Parathyroid adenoma (tissue), 2 donors: ENCODE measurements around the gene MAMSTR.

Experiments
- H2AFZ ChIP-seq: fragments of 300-600 bp; sonication (generic); one replicate; pipeline ENCODE4 v1.7.0; 2017; ENCODE audit warnings: antibody characterized with exemption, mild to moderate bottlenecking
- H3K27ac ChIP-seq: fragments of 300-600 bp; sonication (generic); one replicate; pipeline ENCODE4 v1.7.0; 2017
- H3K27me3 ChIP-seq: fragments of 300-600 bp; sonication (generic); one replicate; pipeline ENCODE4 v1.7.0; 2017; ENCODE audit warnings: low read length; ENCODE audit not compliant: control insufficient read depth, insufficient read depth
- H3K36me3 ChIP-seq: fragments of 300-600 bp; sonication (generic); one replicate; pipeline ENCODE4 v1.7.0; 2017; ENCODE audit warnings: low read length; ENCODE audit not compliant: control insufficient read depth, insufficient read depth
- H3K4me1 ChIP-seq: fragments of 300-600 bp; sonication (generic); one replicate; pipeline ENCODE4 v1.7.0; 2017; ENCODE audit warnings: control low read depth
- H3K4me2 ChIP-seq: fragments of 300-600 bp; sonication (generic); one replicate; pipeline ENCODE4 v1.7.0; 2017; ENCODE audit warnings: low read length
- H3K4me3 ChIP-seq: fragments of 300-600 bp; sonication (generic); one replicate; pipeline ENCODE4 v1.7.0; 2017; ENCODE audit warnings: low read depth, low read length
- H3K79me2 ChIP-seq: fragments of 300-600 bp; sonication (generic); one replicate; pipeline ENCODE4 v1.7.0; 2017; ENCODE audit warnings: control low read depth
- H3K9ac ChIP-seq: fragments of 300-600 bp; sonication (generic); one replicate; pipeline ENCODE4 v1.7.0; 2017; ENCODE audit warnings: mild to moderate bottlenecking
- H3K9me3 ChIP-seq: fragments of 300-600 bp; sonication (generic); one replicate; pipeline ENCODE4 v1.7.0; 2017; ENCODE audit warnings: low read length; ENCODE audit not compliant: control insufficient read depth
- TF ChIP-seq, protein P1 (sequence below): fragments of 300-600 bp; sonication (generic); IDR thresholded peaks from one replicate; pipeline ENCODE4 v1.7.0; 2017; ENCODE audit warnings: antibody characterized with exemption, mild to moderate bottlenecking
- donor health status: primary hyperparathyroidism.

The MAMSTR gene

DNA sequence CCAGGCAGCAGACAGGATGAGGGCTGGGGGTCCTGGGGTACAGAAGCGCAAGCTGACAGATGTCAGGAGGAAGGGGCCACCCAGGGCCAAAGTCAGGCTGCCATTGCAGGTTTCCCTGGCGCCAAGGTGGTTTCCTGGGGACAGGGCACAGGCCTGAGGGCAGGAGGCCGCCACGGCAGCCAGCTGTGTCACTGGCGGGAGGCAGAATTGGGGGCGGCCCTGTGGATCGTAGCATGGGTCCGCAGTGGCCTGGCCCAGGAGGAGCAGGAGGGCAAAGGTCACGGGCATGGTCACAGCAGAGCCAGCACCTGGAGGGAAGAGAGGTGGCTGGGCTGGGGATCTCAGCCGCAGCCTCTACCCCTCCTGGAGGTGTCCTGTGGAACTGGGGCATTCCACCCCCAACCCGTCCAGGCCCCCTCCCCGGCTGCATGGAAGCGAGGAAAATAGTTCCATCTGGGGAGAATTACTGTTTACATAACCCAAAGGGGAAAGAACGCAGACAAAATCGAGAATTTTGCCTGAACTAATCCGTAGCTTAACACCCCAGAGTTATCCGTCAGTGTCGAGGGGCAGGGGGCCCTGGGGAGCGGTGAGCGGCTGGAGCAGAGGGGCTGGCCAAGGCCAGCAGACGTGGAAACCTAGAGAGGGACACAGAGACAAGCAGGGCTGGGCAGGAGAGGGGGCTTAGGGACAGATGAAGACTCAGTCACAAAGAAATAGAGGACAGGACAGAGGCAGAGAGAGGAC is 48.7 kb downstream of the MAMSTR start:
- Histone ChIP-seq H3K27me3 (no peaks in the 10 kb centered on the region), H3K4me2 (no peak overlapping the region), H3K9ac (no peak overlapping the region), H3K79me2 (no peaks in the 10 kb centered on the region), H3K4me1 (no peaks in the 10 kb centered on the region), H2AFZ (no peak overlapping the region), H3K36me3 (no peaks in the 10 kb centered on the region), H3K9me3 (no peaks in the 10 kb centered on the region), H3K27ac (no peak overlapping the region), H3K4me3 (no peak overlapping the region)
- TF ChIP-seq, protein P1, sequence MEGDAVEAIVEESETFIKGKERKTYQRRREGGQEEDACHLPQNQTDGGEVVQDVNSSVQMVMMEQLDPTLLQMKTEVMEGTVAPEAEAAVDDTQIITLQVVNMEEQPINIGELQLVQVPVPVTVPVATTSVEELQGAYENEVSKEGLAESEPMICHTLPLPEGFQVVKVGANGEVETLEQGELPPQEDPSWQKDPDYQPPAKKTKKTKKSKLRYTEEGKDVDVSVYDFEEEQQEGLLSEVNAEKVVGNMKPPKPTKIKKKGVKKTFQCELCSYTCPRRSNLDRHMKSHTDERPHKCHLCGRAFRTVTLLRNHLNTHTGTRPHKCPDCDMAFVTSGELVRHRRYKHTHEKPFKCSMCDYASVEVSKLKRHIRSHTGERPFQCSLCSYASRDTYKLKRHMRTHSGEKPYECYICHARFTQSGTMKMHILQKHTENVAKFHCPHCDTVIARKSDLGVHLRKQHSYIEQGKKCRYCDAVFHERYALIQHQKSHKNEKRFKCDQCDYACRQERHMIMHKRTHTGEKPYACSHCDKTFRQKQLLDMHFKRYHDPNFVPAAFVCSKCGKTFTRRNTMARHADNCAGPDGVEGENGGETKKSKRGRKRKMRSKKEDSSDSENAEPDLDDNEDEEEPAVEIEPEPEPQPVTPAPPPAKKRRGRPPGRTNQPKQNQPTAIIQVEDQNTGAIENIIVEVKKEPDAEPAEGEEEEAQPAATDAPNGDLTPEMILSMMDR, result no peak

DNA sequence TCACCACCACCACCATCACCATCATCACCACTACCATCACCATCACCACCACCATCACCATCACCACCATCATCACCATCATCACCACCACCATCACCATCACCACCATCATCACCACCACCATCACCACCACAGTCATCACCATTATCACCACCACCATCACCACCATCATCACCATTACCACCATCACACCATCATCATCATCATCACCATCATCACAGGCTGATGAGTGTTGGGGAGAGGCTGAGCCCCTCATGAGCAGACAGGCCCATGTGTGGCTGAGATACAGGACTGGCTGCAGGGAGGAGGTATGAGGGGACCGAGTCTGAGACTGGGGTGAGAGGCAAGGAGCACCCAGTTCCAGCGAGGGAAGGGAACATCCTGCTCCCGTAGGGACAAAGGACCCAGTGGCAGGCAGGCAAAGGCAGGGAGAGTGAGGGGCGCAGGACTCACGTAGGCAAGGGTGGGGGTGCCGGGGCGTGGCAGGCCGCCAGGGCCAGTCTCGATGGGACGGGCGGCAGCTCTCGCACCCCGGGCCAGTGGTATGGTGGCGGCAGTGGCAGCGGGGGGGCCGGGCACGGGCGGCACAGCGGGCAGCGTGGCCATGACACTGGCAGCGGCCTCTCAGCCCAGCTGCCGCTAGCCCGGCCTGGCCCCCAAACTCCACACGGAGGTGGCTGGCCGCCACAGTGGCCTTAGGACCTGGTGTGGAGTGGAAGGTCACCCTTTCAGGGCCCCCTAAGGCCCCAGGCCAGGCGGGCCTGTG is 49.4 kb downstream of the MAMSTR start:
- Histone ChIP-seq H2AFZ (no peak overlapping the region), H3K27me3 (no peaks in the 10 kb centered on the region), H3K4me3 (no peak overlapping the region), H3K9me3 (no peaks in the 10 kb centered on the region), H3K9ac (no peak overlapping the region), H3K4me1 (no peaks in the 10 kb centered on the region), H3K79me2 (no peaks in the 10 kb centered on the region), H3K27ac (no peak overlapping the region), H3K36me3 (no peaks in the 10 kb centered on the region), H3K4me2 (no peak overlapping the region)
- TF ChIP-seq, protein P1, result no peak

DNA sequence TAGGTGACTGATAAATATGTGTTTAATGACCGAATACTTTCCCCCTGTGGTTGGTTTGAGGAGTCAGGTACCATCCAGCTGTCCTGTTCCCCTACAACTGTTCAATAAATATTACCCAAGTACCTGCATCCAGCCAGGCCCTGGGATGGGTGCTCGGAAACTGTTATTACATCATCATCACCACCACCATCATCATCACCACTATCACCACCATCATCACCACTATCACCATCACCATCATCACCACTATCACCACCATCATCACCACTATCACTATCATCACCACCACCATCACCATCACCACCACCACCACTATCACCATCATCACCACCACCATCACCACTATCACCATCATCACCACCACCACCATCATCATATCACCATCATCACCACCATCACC is 50.8 kb downstream of the MAMSTR start:
- no peaks in the 10 kb centered on the region for H3K27me3 ChIP-seq
- no peaks in the 10 kb centered on the region for H3K79me2 ChIP-seq
- H3K4me2 ChIP-seq, result no peak overlapping the region
- no peak overlapping the region for H3K27ac ChIP-seq
- no peaks in the 10 kb centered on the region for H3K4me1 ChIP-seq
- TF ChIP-seq, protein P1, result no peak
- no peaks in the 10 kb centered on the region for H3K36me3 ChIP-seq
- H2AFZ ChIP-seq, result no peak overlapping the region
- no peak overlapping the region for H3K9ac ChIP-seq
- H3K4me3 ChIP-seq, result no peak overlapping the region
- no peaks in the 10 kb centered on the region for H3K9me3 ChIP-seq

DNA sequence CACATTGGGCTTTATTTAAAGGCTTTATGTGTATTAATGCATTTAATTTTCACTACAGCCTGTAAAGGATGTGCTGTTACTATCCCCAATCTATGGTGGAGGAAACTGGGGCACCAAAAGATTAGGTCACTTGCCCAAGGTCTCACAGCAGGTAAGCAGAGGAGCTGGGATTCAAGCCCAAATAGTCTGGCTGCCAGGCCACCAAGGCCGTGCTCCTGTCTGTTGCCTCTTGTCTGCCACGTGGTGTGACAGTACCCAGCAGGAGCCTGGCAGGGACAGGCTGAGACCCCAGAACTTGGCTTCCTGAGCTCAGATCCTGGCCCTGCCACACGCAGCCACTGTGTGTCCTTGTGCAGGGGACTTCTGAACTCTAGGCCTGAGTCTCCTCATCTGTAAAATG is 51.2 kb downstream of the MAMSTR start:
- Histone ChIP-seq H3K4me2 (no peak overlapping the region), H3K4me3 (no peak overlapping the region), H3K9me3 (no peaks in the 10 kb centered on the region), H3K27me3 (no peaks in the 10 kb centered on the region), H3K79me2 (no peaks in the 10 kb centered on the region), H3K4me1 (no peaks in the 10 kb centered on the region), H3K9ac (no peak overlapping the region), H2AFZ (no peak overlapping the region), H3K36me3 (no peaks in the 10 kb centered on the region), H3K27ac (no peak overlapping the region)
- TF ChIP-seq, protein P1, result no peak
